ENCODE results near the gene PLD1. TPM values are rescaled to one million over a fixed set of nuclear protein-coding genes. Genes with fewer than 3 reads are reported as not detected.

Gene PLD1
- total and polyA plus RNA-seq, 7 donors: 0.73 to 6.7 (median 1.9) TPM

- H3K27me3 ChIP-seq (ENCODE audit: insufficient read depth in 3 of 3, low read length in 2 of 3): no peaks in the 10 kb centered on the region
- no peak overlapping the region for H3K4me3 ChIP-seq
- no peak overlapping the region for H3K27ac ChIP-seq
- H3K36me3 ChIP-seq (ENCODE audit: insufficient read depth in 1 of 2, low read depth in 1 of 2): no peaks in the 10 kb centered on the region
- 68 to 79% (median 72%) methylated on average over 6 of the region's 6 CpGs for WGBS, 3 donors
- DNase-seq (no peak), ATAC-seq (no peak)
- no peaks in the 10 kb centered on the region for H3K4me1 ChIP-seq
- no peaks in the 10 kb centered on the region for H3K9me3 ChIP-seq
- intact Hi-C loops (cut with DNase I): no loop called here
- TF ChIP-seq CTCF (IDR thresholded peaks at IDR 0.05): no peak
Measured at GRCh38 chr3:171824116-171824515, 13.8 kb upstream of the PLD1 start.

- H3K36me3 ChIP-seq (ENCODE audit: insufficient read depth in 1 of 2, low read depth in 1 of 2): no peaks in the 10 kb centered on the region
- H3K27ac ChIP-seq: no peak overlapping the region
- no peaks in the 10 kb centered on the region for H3K9me3 ChIP-seq
- H3K4me1 ChIP-seq: no peaks in the 10 kb centered on the region
- DNase-seq: no peak
- TF ChIP-seq CTCF (IDR thresholded peaks at IDR 0.05): no peak
- 69 to 90% (median 79%) methylated on average over 4 of the region's 4 CpGs for whole genome bisulfite sequencing, 3 donors
- H3K27me3 ChIP-seq (ENCODE audit: insufficient read depth in 3 of 3, low read length in 2 of 3): no peaks in the 10 kb centered on the region
- intact Hi-C loops (cut with DNase I): no loop called here
- no peak for ATAC-seq
- H3K4me3 ChIP-seq: no peak overlapping the region
Measured at GRCh38 chr3:171822431-171823106, 12.3 kb upstream of the PLD1 start.

- intact Hi-C loops (cut with DNase I): no loop called here
Measured at GRCh38 chr3:171821778-171822358, 11.6 kb upstream of the PLD1 start.

GRCh38 chr3:171821044-171821443 lies 10.8 kb upstream of the PLD1 start:
- no peak for TF ChIP-seq CTCF (IDR thresholded peaks at IDR 0.05)
- WGBS, 3 donors: 93 to 97% (median 94%) methylated on average over 3 of the region's 3 CpGs
- H3K9me3 ChIP-seq: no peaks in the 10 kb centered on the region
- H3K36me3 ChIP-seq (ENCODE audit: insufficient read depth in 1 of 2, low read depth in 1 of 2): no peaks in the 10 kb centered on the region
- no peak for ATAC-seq
- DNase-seq: no peak
- intact Hi-C loops (cut with DNase I): no loop called here
- no peaks in the 10 kb centered on the region for H3K27me3 ChIP-seq (ENCODE audit: insufficient read depth in 3 of 3, low read length in 2 of 3)
- no peak overlapping the region for H3K4me3 ChIP-seq
- H3K4me1 ChIP-seq: no peaks in the 10 kb centered on the region
- no peak overlapping the region for H3K27ac ChIP-seq

More at GRCh38 chr3:171821778-171822358, 11.6 kb upstream of the PLD1 start:
- H3K4me3 ChIP-seq: no peak overlapping the region
- no peaks in the 10 kb centered on the region for H3K9me3 ChIP-seq
- H3K27ac ChIP-seq: no peak overlapping the region
- no peaks in the 10 kb centered on the region for H3K36me3 ChIP-seq (ENCODE audit: insufficient read depth in 1 of 2, low read depth in 1 of 2)
- H3K27me3 ChIP-seq (ENCODE audit: insufficient read depth in 3 of 3, low read length in 2 of 3): no peaks in the 10 kb centered on the region
- 45 to 71% (median 49%) methylated on average over 2 of the region's 2 CpGs for WGBS, 3 donors
- no peak for TF ChIP-seq CTCF (IDR thresholded peaks at IDR 0.05)
- DNase-seq: no peak
- no peaks in the 10 kb centered on the region for H3K4me1 ChIP-seq
- ATAC-seq: no peak

All from psoas muscle (tissue), 8 donors.